ENCODE results near the gene CYB561D2. TPM values are rescaled to one million over a fixed set of nuclear protein-coding genes. Genes with fewer than 3 reads are reported as not detected.

CYB561D2 gene
- total RNA-seq, 1 donor from 2014 or later = 27.5 TPM

DNA sequence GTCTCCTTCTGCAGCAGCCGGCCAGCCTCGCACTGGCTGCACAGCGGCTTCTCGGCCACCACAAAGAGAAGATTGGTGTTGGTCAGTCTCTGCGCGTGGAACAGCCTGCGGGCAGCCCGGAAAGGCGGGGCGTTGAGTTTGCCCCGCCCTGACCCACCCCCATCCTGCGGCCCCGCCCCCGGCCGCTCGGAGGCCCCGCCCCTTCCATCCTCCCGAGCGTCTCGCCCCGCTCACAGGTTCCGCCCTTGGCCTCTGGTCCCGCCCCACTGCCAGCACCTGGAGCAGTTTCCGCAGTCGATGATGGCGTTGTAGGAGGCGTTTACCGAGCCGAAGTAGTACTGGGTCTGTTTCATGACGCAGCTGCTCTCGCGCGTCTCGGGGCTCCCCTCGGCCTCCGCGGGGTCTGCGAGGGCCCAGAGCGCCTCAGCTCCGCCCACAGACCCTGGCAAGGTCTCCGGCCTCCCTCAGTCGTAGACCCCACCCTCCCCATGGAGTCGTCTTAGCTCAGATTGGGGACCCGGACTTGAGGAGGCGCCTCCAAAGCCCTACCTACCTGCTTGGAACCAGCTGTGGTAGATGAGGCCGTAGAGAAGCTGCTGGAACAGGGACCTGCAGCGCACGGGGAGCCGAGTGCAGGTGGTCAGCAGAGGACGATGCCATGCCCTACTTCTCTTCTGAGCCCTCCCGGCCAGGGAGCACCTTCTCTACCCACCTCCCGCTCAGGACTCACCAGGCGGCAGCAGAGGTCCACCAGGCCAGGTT lies 14.6 kb downstream of the CYB561D2 start:
- DNase-seq (ENCODE audit: low spot score) = peak; percentile 92

DNA sequence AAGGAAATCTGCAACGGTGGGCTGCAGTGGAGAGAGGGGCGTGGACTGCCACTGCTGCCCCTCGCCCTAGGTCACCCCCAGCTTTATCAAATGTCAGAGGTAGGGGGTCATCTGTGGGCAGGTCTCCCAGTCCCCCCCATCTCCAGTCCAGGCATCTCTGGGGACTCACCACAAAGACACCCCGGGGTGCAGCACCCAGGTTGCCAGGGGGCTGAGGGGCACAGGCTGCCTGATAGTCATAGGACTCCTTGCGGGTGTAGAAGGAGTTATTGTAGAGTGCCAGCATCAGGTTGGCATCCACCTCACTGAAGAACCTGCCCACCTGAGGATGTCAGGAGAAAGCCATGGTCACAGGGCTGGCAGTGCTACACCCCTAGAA lies 15.2 kb downstream of the CYB561D2 start:
- DNase-seq (ENCODE audit: low spot score) = no peak

DNA sequence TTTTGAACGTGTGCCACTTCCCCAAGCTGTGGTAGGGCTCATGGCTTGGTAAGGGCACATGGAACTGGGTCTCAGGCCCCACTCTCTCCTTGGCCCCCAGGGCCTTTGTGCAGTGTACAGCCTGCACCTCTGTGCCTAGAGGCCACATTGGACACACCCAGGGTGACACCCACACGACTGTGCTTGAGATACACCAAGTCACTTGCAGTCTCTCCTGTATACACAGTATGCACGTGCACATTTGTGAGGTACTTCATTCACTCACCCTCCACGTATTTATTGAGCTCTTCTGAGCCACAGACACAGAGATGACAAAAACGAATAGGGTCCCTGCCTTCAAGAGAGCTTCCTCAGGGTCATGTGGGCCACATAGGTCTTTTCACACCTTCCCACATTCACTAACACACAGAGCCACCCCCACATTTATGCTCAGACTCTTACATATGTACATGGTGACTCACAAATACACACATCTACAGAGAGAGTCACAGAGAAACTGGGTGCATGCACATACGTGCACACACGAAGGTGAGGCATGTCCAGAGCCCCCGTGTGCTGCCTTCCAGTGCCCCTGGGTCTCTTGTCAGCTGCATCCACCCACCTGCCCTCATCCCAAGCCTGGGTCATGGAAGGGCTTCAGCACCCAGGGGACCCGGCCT lies 18.5 kb downstream of the CYB561D2 start:
- no peak for DNase-seq (ENCODE audit: low spot score)

DNA sequence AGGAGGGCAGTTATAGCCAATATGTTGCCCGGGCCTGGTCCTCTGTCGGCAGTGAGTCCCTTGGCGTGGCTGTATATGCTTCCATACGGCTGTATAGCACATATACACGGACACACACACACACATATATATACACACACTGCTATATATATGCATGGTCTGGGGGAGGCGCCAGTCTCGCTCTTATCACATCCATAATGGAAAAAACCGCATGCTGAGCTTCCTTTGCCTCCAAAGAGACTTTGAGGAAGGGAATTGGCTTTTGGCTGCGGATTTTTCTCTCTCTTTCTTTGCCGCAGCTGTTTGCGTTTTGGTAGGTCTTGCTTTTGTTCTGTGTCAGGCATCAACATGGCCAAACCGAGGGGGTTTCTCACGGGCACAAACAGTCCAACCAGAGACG lies 19.9 kb downstream of the CYB561D2 start:
- DNase-seq (ENCODE audit: low spot score) = no peak

DNA sequence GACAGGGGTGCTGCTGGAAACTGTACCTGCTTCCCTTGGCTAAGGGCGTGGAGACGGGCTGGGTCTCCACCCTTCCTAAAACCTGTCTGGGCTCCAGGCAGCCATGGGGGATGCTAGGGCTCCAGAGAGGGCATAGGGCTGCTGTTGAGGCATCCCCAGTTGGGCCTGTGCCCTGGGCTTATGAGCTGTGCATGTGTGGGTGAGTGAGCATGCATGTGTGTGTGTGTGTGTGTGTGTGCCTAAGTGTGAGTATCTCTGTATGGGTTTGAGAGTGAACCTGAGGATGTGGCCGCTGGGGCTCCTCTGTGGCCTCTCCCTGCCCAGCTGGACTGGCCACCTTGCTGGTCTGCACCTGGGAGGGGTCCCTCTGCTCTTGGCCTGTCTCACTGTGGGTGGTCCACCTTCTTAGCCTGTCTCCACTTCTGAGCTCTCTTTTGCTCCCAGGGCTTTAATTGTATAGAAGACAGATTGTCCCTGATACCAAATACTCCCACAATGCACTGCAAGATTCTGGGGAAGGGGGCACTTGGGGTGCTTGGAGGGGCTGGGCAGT lies 20.5 kb downstream of the CYB561D2 start:
- no peak for DNase-seq (ENCODE audit: low spot score)

DNA sequence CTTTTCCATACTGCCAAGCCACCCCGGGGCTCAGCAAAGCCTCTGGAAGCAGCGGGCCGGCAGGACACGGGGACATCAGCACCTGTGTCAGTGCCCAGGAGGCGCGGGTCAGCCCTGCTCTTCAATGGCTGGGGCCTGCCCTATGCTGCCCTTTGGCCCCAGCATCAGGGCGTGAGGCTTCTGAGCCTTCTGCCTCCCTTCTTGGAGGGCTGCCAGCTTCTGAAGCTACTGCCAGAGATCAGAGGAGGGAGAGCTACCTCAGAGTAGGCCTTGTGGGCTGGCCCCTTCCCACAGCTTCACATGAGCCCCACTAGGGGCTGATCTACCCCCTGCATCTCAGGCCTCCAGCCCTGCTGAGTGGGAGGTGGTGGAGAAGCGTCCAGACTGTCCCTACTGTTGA lies 21.7 kb downstream of the CYB561D2 start:
- no peak for DNase-seq (ENCODE audit: low spot score)

DNA sequence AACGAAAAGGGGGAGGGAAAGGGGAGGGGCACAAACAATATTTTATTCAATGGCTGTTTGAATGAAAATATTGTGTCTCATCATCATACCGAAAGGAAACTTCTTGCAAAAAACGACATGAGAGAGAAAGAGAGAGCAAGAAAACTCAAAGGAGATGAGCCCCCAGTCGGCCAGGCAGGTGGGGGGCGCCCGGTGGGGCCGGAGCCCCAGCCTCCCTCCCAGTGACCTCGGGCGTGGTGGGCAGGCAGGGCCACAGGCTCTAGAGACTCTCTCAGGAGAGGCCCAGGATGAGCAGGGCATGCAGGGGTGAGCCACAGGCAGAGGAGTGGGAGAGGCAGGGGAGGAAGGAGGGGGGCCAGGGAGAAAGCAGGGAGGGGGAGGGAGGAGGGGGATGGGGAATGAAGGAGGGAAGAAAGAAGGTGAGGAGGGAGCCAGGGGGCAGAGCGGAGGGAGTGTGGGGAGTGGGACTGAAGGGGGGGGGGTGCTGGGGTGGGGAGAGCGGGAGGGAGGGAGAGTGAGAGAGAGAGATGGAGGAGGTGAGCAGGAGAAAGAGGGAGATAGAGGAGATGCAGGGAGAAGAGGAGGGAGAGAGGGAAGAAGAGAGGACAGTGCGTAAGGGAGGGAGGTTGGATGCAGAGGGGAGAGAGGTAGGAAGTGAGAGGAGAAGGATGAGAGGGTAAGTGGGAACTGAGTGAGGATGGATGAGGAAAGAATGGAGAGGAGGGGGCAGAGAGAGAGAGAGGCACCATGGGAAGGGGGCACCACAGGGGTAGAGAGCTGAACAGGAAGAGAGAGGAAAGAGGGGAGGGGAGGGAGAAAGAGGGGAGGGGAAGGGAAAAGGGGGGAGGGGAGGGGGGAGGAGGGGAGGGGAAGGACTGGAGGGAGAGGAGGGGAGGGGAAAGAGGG lies 22.7 kb downstream of the CYB561D2 start:
- no peak for DNase-seq (ENCODE audit: low spot score)

DNA sequence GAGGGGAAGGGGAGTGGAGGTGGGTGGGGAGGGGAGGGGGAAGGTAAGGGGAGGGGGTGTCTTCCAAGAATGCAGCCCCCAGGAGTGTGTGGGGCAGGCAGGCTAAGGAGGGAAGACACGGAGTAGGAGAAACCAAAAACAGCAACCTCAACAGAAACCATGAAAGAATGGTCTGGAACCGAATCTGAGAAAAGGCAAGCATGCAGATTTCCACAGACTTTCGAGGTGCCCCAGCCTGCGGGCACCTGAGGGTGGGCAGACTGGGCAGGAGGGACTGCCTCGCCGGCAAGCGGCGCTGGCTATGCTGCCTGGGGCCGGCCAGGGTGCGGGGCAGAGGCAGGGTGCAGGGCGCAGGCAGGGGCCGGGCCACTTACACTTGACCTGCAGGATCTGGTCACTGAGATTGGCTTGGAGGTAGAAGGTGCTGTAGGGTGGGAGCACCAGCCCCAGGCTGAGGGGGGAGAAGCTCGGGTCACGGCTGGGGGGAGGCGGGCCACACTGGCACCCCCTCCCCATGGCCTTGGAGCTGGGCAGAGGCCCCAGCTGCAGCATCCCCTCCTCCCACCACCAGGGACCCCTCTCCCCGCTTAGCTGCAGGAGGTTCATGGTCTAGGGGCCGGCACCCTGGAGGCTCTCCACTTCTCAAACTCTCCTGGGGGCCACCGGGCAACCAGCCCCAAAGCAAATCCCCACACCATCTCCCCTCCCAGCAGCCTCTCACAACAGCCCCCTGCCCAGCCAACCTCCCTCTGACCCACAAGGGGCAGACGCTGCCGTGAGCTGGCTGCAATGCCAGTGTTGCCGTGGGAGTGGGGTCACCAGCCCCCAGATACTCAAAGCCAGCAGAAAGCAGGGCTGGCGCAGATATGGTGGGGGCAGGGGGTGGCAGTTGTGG lies 23.9 kb downstream of the CYB561D2 start:
- no peak for DNase-seq (ENCODE audit: low spot score)

DNA sequence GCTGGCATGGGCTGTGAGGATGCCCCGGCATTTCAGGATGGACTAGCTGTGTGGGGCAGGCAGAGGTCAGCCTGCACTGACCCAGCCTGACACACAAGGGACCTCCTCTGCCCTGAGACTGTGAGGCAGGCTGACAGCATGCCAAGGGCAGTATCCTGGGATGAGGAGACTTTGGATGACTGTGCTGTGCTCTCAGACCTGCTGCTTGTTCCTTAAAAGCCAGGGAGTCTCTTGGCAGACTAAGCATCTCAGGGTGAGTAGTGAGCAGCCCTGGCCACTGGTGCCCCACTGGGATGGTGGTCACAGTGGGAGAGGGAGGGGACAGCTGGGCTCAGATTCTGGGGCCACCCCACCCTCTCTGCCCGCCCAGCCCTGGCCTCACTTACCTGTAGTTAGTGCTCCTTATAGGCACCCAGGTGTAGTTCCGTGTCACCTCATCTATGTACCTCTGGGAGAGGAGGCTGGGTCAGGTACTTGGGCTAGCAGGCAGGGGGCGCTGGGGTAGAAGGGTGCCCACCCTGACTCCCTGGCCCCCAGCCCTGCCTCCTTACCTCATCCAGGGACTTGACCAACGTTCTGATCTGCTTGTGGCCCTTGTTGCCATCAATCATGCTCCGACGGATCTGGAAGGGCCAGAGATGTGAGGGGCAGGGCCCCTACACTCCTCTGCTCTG lies 24.7 kb downstream of the CYB561D2 start:
- no peak for DNase-seq (ENCODE audit: low spot score)

DNA sequence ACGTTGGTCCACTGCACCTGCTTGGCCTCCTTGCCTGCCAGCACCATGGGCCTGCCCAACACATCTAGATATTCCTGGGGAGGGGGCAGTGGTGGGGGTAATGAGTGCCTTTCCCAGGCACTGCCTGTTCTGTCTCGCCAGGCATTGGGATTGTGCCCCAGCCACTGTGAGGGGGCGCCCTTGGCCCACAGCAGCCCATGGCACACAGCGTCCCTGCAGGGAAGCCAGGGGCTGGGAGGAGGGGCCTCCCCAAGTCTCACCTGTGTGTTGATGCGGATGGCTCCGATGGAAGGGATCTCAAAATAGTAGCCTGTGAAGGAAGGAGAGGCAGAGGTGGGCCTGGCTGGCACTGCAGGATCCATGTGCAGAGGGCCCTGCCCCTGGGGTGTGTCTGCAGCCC lies 27.4 kb downstream of the CYB561D2 start:
- DNase-seq (ENCODE audit: low spot score) = no peak

DNA sequence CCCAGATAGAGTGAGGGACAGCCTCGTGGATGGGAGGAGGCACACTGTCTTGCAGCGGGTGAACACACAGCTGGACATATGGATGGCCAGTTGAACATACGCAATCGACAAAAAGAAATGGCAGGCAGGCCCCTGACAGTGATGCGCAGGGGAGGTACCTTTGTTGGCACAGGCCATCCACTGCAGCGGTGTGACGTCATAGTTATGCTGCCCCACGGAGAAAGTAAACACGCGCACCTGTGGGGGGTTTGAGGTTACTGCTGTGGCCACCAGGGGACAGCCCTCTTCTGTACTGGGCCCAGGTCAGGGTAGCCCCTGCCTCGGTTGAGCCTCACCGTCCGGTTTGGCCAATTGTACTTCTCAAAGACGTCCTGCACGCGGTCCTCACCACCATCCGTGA lies 28.1 kb downstream of the CYB561D2 start:
- DNase-seq (ENCODE audit: low spot score) = no peak

DNA sequence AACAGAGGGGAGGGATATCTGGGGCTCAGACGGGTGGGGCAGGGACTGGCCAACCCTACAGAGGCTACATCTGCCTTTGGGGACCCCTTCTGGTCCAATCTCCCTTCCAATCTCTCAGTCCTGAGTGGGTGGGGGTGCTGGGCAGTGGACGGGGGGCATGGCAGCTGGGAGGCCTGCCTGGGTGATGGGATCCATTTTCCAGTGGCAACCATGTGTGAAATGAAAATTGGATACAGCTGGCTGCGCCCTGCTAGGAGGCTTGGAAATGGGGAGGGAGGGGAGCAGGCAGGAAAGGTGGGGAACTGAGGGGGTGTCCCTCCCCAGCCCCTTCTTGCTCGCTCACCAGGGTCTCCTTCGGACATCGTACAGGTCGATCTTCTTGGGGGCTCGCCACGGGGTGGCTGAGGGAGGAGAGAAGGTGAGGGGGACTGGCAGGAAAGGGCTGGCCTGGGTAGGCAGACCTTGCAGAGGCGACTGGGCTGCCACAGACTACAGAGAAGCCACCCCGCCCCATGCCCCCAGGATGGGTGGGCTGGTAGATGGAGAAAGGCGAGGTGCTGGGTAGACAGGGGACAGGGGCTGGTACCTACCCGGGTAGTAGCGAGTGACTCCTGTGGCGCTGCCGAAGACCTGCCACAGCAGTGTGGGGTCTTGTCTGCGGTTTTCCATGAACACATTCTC lies 29.9 kb downstream of the CYB561D2 start:
- DNase-seq (ENCODE audit: low spot score) = no peak

DNA sequence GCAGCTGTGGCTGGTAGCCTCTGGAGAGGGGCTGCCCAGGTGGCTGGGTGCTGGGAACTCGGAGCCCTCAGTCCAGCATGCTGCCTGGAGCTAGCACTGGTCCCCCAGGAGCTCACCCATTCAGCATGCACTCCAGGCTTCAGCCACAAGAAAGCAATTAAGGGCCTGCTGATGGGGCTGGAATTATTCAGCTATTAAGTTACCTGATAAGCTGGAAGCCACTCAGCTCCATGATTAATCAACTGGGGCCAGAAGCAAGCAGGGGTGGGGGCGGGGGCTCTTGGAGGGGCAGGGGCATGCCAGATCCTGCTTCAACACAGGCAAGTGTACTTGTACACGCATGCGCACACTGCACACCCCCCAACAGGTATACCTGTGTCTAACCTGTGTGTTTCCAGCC lies 30.7 kb downstream of the CYB561D2 start:
- DNase-seq (ENCODE audit: low spot score) = no peak

DNA sequence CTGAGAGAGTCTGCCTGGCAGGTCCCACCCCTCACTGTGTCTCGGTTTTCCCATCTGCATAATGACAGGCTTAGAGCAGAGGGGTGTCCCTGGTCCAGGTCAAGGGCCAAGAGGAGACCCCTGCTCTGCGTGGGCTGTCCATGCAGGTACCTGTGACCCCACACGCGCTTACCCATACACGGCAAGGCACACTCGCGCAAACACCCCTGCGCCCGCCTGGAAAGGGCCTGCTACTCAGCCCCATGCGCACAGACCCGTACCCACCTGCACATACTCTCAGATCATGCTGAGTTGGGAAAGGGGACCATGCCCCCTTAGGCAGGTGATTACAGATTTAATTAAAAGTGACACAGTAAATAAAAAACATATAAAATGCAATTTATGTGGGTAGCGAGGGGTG lies 32.1 kb downstream of the CYB561D2 start:
- no peak for DNase-seq (ENCODE audit: low spot score)

DNA sequence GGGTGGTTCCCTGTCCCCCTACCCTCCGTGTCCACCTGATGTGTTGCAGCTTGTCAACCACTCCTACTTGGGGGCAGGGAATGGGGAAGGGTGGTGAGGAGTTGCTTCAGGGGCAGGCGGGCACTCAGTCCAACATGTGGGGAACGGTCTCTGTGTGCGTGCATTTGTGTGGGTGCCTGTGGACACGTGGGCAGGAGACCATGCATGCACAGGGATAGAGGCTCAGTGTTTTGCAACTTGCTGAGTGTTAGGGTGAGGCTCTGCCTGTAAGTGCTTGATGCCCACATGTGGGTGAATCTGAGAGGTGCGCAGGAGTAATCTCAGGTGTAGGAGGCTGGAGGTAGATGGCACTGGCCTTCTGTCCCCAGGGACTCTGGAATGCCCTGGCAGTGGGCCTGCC lies 33.1 kb downstream of the CYB561D2 start:
- DNase-seq (ENCODE audit: low spot score) = no peak

DNA sequence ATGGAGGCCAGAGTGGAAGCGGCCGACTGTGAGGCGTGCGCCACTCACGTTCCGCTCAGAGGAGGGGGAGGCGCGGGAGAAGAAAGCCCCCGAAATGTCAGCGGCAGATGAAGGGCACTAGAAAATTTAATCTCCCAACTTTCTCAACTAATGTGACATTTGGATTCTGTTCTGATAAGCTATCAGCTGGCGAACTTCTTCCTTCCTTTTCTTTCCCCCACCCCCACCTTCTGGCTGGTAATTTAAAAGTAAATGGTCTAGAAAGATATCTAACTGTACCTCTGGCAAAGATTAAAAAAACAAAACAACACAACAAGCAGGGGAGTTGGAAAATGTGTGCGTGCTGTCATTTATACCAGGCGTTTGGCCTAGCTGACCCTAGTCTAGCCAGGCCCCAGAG lies 35.1 kb downstream of the CYB561D2 start:
- no peak for DNase-seq (ENCODE audit: low spot score)

DNA sequence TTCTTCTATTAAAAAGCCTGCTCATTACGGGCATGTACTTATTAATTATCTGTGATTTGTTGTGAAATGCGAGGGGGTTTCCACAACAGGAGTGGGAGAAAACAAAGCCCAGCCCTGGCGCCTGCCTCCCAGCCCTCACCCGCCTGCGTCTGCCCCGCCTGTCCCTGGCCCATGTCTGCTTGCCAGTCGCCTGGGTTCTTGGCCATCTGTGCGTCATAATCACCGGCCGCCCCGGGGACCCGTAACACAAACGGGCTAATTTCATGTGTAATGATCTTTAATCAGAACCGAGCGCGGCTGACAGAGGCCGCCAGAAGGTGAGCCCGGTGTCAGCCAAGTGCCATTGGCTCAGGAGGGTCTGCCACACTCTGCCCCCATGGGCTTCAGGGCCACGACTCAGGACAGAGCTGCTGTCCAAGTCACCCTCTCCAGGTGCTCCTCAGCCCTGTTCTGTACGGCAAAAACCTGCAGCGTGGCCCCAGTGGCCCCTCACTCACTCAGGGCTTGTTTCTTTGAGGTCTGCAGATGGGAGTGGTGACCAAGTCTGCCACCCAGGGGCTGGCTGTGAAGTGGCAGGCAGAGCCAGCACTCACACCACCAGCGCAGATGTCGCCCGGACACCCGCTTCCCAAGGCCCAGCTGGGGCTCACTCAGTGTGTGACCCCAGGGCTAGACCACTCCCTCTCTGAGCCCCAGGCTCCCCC lies 37.5 kb downstream of the CYB561D2 start:
- no peak for DNase-seq (ENCODE audit: low spot score)

DNA sequence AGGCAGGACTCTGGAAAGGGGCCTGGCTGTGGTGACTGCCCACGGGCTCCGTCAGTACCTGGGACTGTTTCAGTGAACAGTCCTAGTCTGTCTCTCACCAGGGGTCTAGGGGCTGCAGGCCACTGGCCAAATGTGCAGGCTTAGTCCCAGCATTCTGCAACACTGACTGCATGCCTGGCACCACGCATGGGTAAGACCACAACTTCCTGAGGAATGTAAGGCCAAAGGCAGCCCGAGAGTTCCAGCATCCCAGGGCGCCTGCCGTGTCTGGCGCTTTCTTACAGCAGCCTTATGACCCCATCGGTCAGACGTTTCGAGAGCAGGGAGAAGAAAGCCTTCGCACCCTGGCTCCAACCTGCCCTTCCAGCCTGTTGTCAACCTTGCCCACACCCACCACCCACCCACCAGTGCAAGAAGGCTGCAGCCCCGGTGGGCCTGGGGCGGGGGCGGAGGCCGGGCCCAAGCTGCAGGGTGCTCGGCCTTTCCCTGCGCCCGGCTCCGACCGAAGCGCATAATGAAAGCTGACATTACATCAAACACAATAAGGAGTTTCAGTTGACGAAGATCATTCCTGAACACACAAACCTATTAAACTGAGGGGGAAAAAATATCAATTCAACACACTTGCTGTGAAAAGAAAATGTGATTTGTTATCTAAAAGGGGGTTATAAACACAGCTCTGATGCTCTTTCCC lies 38.2 kb downstream of the CYB561D2 start:
- no peak for DNase-seq (ENCODE audit: low spot score)

DNA sequence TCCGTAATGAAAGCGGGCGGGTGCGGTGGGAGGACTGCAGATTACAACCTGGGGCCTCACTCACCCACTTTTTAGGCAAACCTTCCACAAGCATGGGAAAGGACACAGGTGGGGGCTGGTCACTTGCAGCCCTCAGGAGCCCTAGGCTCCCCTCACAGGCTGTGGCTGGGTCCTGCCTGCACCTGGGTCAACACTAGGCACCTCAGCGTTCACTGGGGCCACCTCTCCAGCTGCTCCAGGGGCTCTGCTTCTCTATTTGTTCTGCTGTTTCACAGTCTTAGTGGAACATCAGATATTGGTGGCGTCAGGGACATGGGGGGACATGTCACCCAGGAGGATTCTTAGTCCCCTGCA lies 38.7 kb downstream of the CYB561D2 start:
- no peak for DNase-seq (ENCODE audit: low spot score)
